Type B pancreatic cell (in vitro differentiated cells): Measurements from ENCODE around the gene GHR. TPM values are rescaled to one million over a fixed set of nuclear protein-coding genes. Genes with fewer than 3 reads are reported as not detected.

Experiments used
- DNase-seq: peaks from one replicate; pipeline ENCODE4 v3.0.0; 2021; ENCODE audit warnings: mixed read lengths; ENCODE audit not compliant: unreplicated experiment; ENCODE audit errors: extremely low spot score
- H3K27ac Mint-ChIP-seq: 2 replicates; pipeline ENCODE4 v1.8.0; 2021; ENCODE audit warnings: mild to moderate bottlenecking, mixed read lengths
- H3K27me3 Mint-ChIP-seq: 2 replicates; pipeline ENCODE4 v1.8.0; 2021; ENCODE audit warnings: mixed read lengths
- H3K36me3 Mint-ChIP-seq: 2 replicates; pipeline ENCODE4 v1.8.0; 2021; ENCODE audit warnings: mixed read lengths
- H3K4me1 Mint-ChIP-seq: one replicate; pipeline ENCODE4 v1.8.0; 2021; ENCODE audit warnings: mixed read lengths; ENCODE audit not compliant: unreplicated experiment
- H3K4me3 Mint-ChIP-seq: 2 replicates; pipeline ENCODE4 v1.8.0; 2021; ENCODE audit warnings: mild to moderate bottlenecking, mixed read lengths
- H3K9me3 Mint-ChIP-seq: 2 replicates; pipeline ENCODE4 v1.8.0; 2021; ENCODE audit warnings: mixed read lengths
- total RNA-seq: library from RNA; stranded (reverse); gene quantifications from 2 replicates; pipeline ENCODE4 v1.2.1, GENCODE V29; 2021; ENCODE audit warnings: low replicate concordance
- TF ChIP-seq, protein P1 (sequence below): fragments of 200-600 bp; sonication (generic); conservative IDR thresholded peaks from 2 replicates; pipeline ENCODE4 v1.5.0; 2021; ENCODE audit warnings: antibody characterized with exemption, mild to moderate bottlenecking

The GHR gene
- total RNA-seq, 1 donor from 2014 or later = 2.6 TPM

DNA sequence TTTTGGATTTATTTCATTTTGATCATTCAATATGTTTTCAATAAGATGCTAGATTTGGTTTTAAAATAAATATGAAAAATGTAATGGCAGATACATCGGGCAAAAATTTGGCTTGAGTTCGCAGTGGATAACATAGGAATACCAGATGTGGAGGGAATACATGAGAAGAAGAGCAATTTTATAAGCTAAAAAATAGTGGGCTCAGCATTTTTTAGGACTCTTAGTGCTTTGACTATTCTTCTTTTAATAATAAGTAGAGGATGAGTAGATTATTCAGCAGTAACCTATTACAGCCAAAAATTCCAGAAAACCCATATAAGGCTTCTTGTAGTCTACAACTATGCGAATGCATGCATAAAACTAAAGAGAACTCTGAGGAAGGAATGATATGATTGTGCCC is 22.8 kb upstream of the GHR start:
- TF ChIP-seq, protein P1, sequence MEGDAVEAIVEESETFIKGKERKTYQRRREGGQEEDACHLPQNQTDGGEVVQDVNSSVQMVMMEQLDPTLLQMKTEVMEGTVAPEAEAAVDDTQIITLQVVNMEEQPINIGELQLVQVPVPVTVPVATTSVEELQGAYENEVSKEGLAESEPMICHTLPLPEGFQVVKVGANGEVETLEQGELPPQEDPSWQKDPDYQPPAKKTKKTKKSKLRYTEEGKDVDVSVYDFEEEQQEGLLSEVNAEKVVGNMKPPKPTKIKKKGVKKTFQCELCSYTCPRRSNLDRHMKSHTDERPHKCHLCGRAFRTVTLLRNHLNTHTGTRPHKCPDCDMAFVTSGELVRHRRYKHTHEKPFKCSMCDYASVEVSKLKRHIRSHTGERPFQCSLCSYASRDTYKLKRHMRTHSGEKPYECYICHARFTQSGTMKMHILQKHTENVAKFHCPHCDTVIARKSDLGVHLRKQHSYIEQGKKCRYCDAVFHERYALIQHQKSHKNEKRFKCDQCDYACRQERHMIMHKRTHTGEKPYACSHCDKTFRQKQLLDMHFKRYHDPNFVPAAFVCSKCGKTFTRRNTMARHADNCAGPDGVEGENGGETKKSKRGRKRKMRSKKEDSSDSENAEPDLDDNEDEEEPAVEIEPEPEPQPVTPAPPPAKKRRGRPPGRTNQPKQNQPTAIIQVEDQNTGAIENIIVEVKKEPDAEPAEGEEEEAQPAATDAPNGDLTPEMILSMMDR = no peak
- Mint-ChIP-seq H3K9me3 (no peaks in the 10 kb centered on the region), H3K4me3 (no peak overlapping the region)

DNA sequence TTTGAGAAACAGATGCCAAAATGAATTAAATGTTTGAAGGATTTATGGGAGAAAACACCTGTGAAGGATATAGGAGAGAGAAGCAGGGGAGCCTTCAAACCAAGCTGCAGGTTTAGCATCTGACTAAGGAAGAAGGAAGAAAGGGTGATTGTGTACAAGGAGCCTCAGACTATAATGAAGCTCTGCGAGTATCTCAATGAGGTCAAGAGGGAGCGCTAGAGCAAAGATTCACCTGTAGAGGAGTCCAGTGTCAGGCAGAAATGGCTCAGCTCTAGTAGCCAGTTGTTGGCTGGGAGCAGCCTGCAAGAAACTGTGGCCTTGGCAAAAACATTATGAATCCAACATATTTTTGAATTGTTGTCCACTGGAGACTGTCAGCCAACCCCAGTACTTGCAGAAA is 20.0 kb upstream of the GHR start:
- TF ChIP-seq, protein P1 = no peak
- H3K9me3 Mint-ChIP-seq = no peaks in the 10 kb centered on the region

More for the DNA sequence above, 22.8 kb upstream of the GHR start:
- Mint-ChIP-seq H3K27ac (no peak overlapping the region), H3K36me3 (no peaks in the 10 kb centered on the region), H3K4me1 (no peaks in the 10 kb centered on the region), H3K27me3 (peaks cover 2% of the 10 kb centered on the region)
- DNase-seq = no peak

DNA sequence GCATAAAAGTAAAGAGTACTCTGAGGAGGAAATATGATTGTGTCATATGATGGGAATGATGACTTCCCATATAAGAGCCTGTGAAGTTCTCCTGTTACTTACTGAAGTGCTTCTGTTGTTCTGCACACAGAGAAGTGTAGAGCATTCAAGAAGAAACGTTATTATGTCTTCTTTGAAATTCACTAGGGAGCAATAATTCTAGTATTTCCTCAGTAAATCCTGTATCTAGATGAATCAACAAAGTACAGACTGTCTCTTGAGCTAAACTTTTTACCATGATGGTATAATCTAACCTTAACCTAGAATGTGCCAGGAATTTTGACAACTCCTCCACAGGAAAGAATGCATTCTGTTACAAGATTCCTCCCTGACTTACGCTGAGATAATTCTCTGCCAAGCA is 18.9 kb upstream of the GHR start:
- Mint-ChIP-seq H3K27ac (no peak overlapping the region), H3K27me3 (peaks cover 2% of the 10 kb centered on the region), H3K4me3 (no peak overlapping the region), H3K9me3 (no peaks in the 10 kb centered on the region), H3K36me3 (no peaks in the 10 kb centered on the region), H3K4me1 (no peaks in the 10 kb centered on the region)
- no peak for DNase-seq
- TF ChIP-seq, protein P1 = no peak

More for the DNA sequence above, 20.0 kb upstream of the GHR start:
- Mint-ChIP-seq H3K27me3 (peaks cover 2% of the 10 kb centered on the region), H3K27ac (no peak overlapping the region), H3K4me3 (no peak overlapping the region), H3K36me3 (no peaks in the 10 kb centered on the region), H3K4me1 (no peaks in the 10 kb centered on the region)
- DNase-seq = no peak

DNA sequence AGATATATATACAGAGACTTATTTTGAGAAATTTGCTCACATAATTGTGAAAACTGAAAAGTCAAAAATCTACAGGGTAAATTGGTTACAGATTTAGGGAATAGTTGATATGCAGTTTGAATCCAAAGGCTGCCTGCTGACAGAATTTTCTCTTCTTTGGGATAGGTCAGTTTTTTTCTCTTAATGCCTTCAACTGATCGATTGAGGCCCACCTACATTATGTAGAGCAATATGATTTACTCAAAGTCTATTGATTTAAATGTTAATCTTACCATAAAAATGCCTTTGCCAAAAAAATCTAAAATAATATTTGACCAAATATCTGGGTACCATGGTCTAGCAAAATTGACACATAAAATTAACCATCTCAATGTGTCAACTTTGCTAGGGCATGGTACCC is 3.9 kb upstream of the GHR start:
- no peaks in the 10 kb centered on the region for H3K4me1 Mint-ChIP-seq
- H3K27me3 Mint-ChIP-seq = peaks cover 3% of the 10 kb centered on the region
- TF ChIP-seq, protein P1 = no peak
- H3K36me3 Mint-ChIP-seq = no peaks in the 10 kb centered on the region
- no peak for DNase-seq
- H3K9me3 Mint-ChIP-seq = no peaks in the 10 kb centered on the region
- H3K4me3 Mint-ChIP-seq = no peak overlapping the region
- H3K27ac Mint-ChIP-seq = no peak overlapping the region

DNA sequence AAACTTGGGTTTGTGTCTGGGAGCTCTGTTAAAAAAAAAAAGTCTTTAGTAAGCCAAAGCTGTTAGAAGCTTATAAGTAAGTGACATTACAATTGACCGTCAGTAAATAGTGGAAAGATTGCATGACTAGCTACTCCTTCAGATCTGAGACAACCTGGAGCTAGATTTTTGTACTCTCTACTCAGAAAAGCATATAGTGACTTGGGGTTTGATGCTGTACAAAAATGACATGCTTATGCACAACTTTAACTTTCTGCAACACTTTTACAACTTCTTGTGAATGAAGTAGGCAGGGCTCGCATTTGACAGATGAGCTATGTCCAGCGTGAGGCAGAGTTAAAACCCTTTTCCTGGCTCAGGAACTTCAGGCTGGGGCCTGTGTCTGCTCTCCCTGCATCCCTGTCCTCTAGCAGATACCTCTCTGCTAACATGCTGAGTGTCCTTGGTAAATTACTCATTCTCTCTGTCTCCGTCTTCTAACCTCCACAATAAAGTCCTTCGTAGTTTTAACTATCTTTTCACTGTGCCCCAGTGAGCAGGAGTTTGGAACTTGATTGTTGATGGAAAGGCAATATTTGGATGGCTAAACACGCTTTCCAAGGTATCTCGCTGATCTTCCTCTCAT is 471 bp upstream of the GHR start:
- H3K4me3 Mint-ChIP-seq = no peak overlapping the region
- no peak overlapping the region for H3K27ac Mint-ChIP-seq
- H3K4me1 Mint-ChIP-seq = no peaks in the 10 kb centered on the region
- no peaks in the 10 kb centered on the region for H3K9me3 Mint-ChIP-seq
- peaks cover 13% of the 10 kb centered on the region for H3K27me3 Mint-ChIP-seq
- TF ChIP-seq, protein P1 = no peak
- H3K36me3 Mint-ChIP-seq = no peaks in the 10 kb centered on the region
- no peak for DNase-seq
